GM12892 (cell line): Measurements from ENCODE around the gene RNF2.

Experiments
- POLR2A ChIP-seq: IDR thresholded peaks from 2 replicates; pipeline ENCODE4 v1.6.1; 2011; ENCODE audit warnings: low read depth, low read length, control low read depth
- POLR2AphosphoS5 ChIP-seq: IDR thresholded peaks from 2 replicates; pipeline ENCODE4 v1.6.1; 2011; ENCODE audit warnings: low read depth, low read length, control low read depth
- TAF1 ChIP-seq: IDR thresholded peaks from 2 replicates; pipeline ENCODE4 v1.6.1; 2011; ENCODE audit warnings: low read depth, mild to moderate bottlenecking, control low read depth, low read length, borderline replicate concordance

GRCh38 chr1:185129708-185130107 is 84.3 kb downstream of the RNF2 start:
- no peak for TF ChIP-seq POLR2A
- no peak for TF ChIP-seq POLR2AphosphoS5
- no peak for TF ChIP-seq TAF1
